K562 (cell line): ENCODE measurements around the gene HSD17B1. TPM values are rescaled to one million over a fixed set of nuclear protein-coding genes. Genes with fewer than 3 reads are reported as not detected.

Experiments used
- ARID1B ChIP-seq: fragments of 450-650 bp; IDR thresholded peaks from 2 replicates; pipeline ENCODE4 v1.6.1; 2016; ENCODE audit warnings: antibody characterized with exemption, mild to moderate bottlenecking, inconsistent platforms
- CLOCK ChIP-seq: fragments of 250-450 bp; sonication (Bioruptor Pico); IDR thresholded peaks from 2 replicates; pipeline ENCODE4 v1.4.0; 2020; ENCODE audit warnings: mild to moderate bottlenecking, moderate library complexity, borderline replicate concordance
- CUX1 ChIP-seq: fragments of 200-800 bp; sonication (Bioruptor generic); IDR thresholded peaks from 2 replicates; pipeline ENCODE4 v1.6.1; 2016; ENCODE audit warnings: missing genetic modification characterization, missing compliant biosample characterization
- FOXA3 ChIP-seq, 2 experiments: fragments of 450-650 bp in 1 of 2; sonication (generic) in 1 of 2; formaldehyde crosslinking; IDR thresholded peaks in 1 of 2; conservative IDR thresholded peaks in 1 of 2; 2 replicates each; pipeline versions ENCODE4 v1.4.0 to v1.8.0; 2020 to 2022; ENCODE audit warnings: mild to moderate bottlenecking in 2 of 2, missing genetic modification reagents in 1 of 2
- HMGXB4 ChIP-seq: sonication (generic); formaldehyde crosslinking; IDR thresholded peaks from 2 replicates; pipeline ENCODE4 v1.8.1; 2023; ENCODE audit warnings: mild to moderate bottlenecking, missing genetic modification reagents
- HNRNPL ChIP-seq: fragments of 200-400 bp; formaldehyde crosslinking; IDR thresholded peaks from 2 replicates; pipeline ENCODE4 v1.6.1; 2017; ENCODE audit warnings: low read depth, mild to moderate bottlenecking, low read length
- MTA2 ChIP-seq: fragments of 450-650 bp; IDR thresholded peaks from 2 replicates; pipeline ENCODE4 v1.6.1; 2016; ENCODE audit warnings: low read depth
- PCBP2 ChIP-seq: fragments of 200-400 bp; formaldehyde crosslinking; IDR thresholded peaks from 2 replicates; pipeline ENCODE4 v1.6.1; 2018; ENCODE audit warnings: low read length, low read depth, mild to moderate bottlenecking, moderate library complexity; ENCODE audit not compliant: poor library complexity, severe bottlenecking
- PHF8 ChIP-seq: fragments of 200-600 bp; sonication (generic); IDR thresholded peaks from 2 replicates; pipeline ENCODE4 v1.6.1; 2012; ENCODE audit warnings: mixed run types, mild to moderate bottlenecking, inconsistent platforms, low read length, moderate library complexity, borderline replicate concordance
- RBFOX2 ChIP-seq: fragments of 200-400 bp; formaldehyde crosslinking; IDR thresholded peaks from 2 replicates; pipeline ENCODE4 v1.6.1; 2017; ENCODE audit warnings: low read depth, mild to moderate bottlenecking, low read length, moderate library complexity
- SRSF1 ChIP-seq: fragments of 200-400 bp; formaldehyde crosslinking; IDR thresholded peaks from 2 replicates; pipeline ENCODE4 v1.6.1; 2017; ENCODE audit warnings: mild to moderate bottlenecking, low read depth, low read length, moderate library complexity
- TCF7 ChIP-seq: sonication (generic); IDR thresholded peaks from 2 replicates; pipeline ENCODE4 v1.6.1; 2016; ENCODE audit warnings: antibody characterized with exemption, borderline replicate concordance
- TSC22D4 ChIP-seq: fragments of 450-650 bp; IDR thresholded peaks from 2 replicates; pipeline ENCODE4 v1.6.1; 2016; ENCODE audit warnings: missing genetic modification characterization, missing biosample characterization, control low read depth
- ZNF644 ChIP-seq: fragments of 200-800 bp; sonication (Bioruptor generic); IDR thresholded peaks from 2 replicates; pipeline ENCODE4 v1.6.1; 2016; ENCODE audit warnings: low read depth, missing genetic modification characterization, missing compliant biosample characterization
- polyA plus RNA-seq, 8 experiments: library from polyadenylated mRNA; depleted of rRNA in 4 of 8; stranded (reverse) in 5 of 8; unstranded in 3 of 8; fragments of >200 nt; fragmentation: Nextera tagmentation in 2 of 8; fragmentation: Illumina TruSeq in 1 of 8; extraction: Ambion mirVana in 2 of 8; extraction: Trizol in 1 of 8; gene quantifications; 2 replicates each; pipeline versions ENCODE4 v1.2.1 to v1.2.3, GENCODE V29; 2011 to 2014; ENCODE audit warnings: inconsistent platforms in 1 of 8, missing spikeins in 1 of 8
- total RNA-seq, 7 experiments: library from RNA; depleted of rRNA in 6 of 7; stranded (reverse); fragments of >200 nt in 6 of 7; fragmentation: Illumina TruSeq in 2 of 7; extraction: Trizol in 2 of 7; gene quantifications; 2 replicates each; pipeline versions ENCODE4 v1.2.1 to v1.2.3, GENCODE V29; 2011 to 2021; ENCODE audit warnings: low replicate concordance in 1 of 7

Gene HSD17B1
- total and polyA plus RNA-seq, 9 of the 15 experiments (the other 6 are each of a cell fraction or from before 2014, with no cell fraction given) = 0.55 to 21.1 (median 3.6) TPM

GRCh38 chr17:42527932-42528331 is 24.8 kb upstream of the HSD17B1 start (continued):
- TF ChIP-seq CUX1 (CRISPR knock-in tag) (no peak), TCF7 (no peak), HMGXB4 (CRISPR knock-in tag) (no peak), FOXA3 (CRISPR knock-in tag; conservative IDR thresholded peaks at IDR 0.05 in 1 of 2, IDR thresholded peaks at IDR 0.05 in 1 of 2) (peak in 1 of 2 experiments; percentile 65; a peak in 2 of 4 replicates), ARID1B (peak; percentile 57), MTA2 (no peak), TSC22D4 (tag) (no peak), CLOCK (no peak), PCBP2 (no peak), PHF8 (no peak), HNRNPL (no peak), RBFOX2 (no peak), SRSF1 (no peak), ZNF644 (tag) (no peak)
